ENCODE data around the gene ATP2B1.

The ATP2B1 gene

GRCh38 chr12:89575374-89575773 is 133.3 kb downstream of the ATP2B1 start:
- DNase-seq: no peak

GRCh38 chr12:89574736-89575208 is 133.9 kb downstream of the ATP2B1 start:
- DNase-seq: no peak

- no peak for DNase-seq
These were observed 135.4 kb downstream of the ATP2B1 start for GRCh38 chr12:89573051-89573810.

- no peak for DNase-seq
These were observed 137.0 kb downstream of the ATP2B1 start for GRCh38 chr12:89571491-89572195.

- DNase-seq: no peak
These were observed 140.2 kb downstream of the ATP2B1 start for GRCh38 chr12:89568484-89568883.

GRCh38 chr12:89567691-89568239 is 140.9 kb downstream of the ATP2B1 start:
- DNase-seq: no peak

- DNase-seq: no peak
These were observed 142.0 kb downstream of the ATP2B1 start for GRCh38 chr12:89566615-89567014.

GRCh38 chr12:89565002-89565401 is 143.6 kb downstream of the ATP2B1 start:
- no peak for DNase-seq

- DNase-seq: no peak
These were observed 148.9 kb downstream of the ATP2B1 start for GRCh38 chr12:89559753-89560152.

- DNase-seq: no peak
These were observed 151.7 kb downstream of the ATP2B1 start for GRCh38 chr12:89556976-89557375.

GRCh38 chr12:89552376-89552775 is 156.3 kb downstream of the ATP2B1 start:
- no peak for DNase-seq

- DNase-seq: no peak
These were observed 156.9 kb downstream of the ATP2B1 start for GRCh38 chr12:89551747-89552146.

GRCh38 chr12:89547101-89547500 is 161.5 kb downstream of the ATP2B1 start:
- DNase-seq: no peak

- no peak for DNase-seq
These were observed 162.5 kb downstream of the ATP2B1 start for GRCh38 chr12:89546151-89546550.

GRCh38 chr12:89544681-89545184 is 163.9 kb downstream of the ATP2B1 start:
- no peak for DNase-seq

GRCh38 chr12:89544022-89544421 is 164.6 kb downstream of the ATP2B1 start:
- DNase-seq: no peak

- peak; percentile 40 for DNase-seq
These were observed 165.6 kb downstream of the ATP2B1 start for GRCh38 chr12:89542912-89543592.

GRCh38 chr12:89542236-89542635 is 166.4 kb downstream of the ATP2B1 start:
- DNase-seq: no peak

- DNase-seq: no peak
These were observed 168.1 kb downstream of the ATP2B1 start for GRCh38 chr12:89540586-89540985.

- no peak for DNase-seq
These were observed 169.0 kb downstream of the ATP2B1 start for GRCh38 chr12:89539426-89540223.

- DNase-seq: no peak
These were observed 169.7 kb downstream of the ATP2B1 start for GRCh38 chr12:89538897-89539296.
